ENCODE measurements around the gene SEPHS1. TPM values are rescaled to one million over a fixed set of nuclear protein-coding genes. Genes with fewer than 3 reads are reported as not detected.
A peak's percentile ranks its signal among the peaks of the same experiment; 100 is the strongest.
"Not testable (repeated sequence)": the region's sequence is repeated elsewhere in the genome, so short reads cannot be mapped to it uniquely, and the experiment has no call there.

Gene SEPHS1
- polyA plus RNA-seq, 3 donors, result 114 to 129 (median 127) TPM

DNA sequence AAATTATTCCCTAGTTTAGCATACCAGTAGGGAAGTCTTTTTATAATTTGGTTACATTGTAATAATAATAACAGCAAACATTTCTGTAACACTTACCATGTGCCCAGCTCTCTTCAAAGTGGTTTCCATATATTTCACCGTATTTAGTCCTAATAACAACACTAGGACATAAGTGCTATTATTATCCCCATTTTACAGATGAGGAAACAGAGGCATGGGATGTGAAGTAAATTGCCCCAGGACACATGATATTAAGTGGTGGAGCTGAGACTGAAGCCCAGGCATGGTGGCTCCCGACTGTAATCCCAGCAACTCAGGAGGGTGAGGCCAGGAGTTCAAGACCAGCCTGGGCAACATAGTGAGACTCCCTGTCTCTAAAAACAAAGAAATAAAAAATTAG lies 53.3 kb downstream of the SEPHS1 start:
- no peak for DNase-seq

DNA sequence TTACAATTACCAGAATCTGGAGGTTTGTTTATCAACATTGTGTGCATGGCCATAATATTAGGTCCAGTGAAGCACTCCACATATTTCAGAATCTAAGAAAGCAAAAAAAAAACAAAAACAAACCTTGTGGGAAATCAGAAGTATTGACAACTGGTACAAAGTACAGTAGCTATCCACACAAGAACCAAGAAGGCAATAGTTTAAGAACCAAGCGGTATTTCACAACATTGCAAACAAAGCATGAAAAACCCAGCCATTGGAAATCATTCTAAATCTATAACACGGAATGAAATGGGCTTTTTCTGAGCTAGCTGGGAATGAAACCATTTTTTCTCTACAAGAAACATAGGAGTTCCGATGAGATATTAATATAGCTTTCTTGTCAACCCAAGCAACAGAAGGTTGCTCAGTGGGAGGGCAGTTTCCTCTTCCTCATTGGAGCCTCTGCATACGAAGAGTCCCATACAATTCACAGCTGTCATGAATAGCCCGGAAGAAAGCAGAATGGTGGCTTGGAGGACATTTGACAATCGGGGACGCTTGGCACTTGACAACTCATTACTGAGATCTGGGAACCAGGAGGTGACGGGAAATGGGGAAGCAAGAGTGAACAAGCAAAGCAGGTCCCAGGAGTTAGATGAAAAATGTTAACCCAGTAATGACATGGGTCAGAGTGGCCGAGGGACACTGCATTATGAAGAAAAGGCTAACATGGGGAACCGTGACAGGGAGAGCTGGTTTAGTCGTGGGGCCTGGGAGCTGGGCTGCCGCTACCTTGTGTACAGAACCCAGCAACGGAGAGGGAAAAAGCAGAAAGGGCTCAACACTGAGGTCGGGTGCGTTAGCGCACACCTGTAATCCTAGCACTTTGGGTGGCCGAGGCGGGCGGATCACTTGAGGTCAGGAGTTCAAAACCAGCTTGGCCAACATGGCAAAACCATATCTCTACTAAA lies 56.0 kb downstream of the SEPHS1 start:
- no peak for DNase-seq

DNA sequence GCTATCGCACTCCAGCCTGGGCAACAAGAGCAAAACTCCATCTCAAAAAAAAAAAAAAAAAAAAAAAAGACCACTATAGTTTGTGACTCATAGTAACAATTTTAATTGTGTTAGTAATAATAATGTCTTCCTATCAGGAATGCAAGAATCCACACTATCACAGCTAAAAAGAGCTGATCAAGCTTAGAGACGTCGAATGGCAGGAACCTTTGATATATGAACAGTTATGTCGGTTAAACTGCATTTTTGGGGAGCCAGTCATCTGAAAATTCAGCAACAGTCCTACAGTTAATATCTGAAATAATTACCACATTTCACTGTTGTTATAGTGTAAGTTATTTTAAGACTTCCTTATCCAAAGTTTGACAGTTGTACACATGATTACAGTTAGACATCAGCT lies 57.0 kb downstream of the SEPHS1 start:
- no peak for DNase-seq

- DNase-seq, result no peak
Observed at GRCh38 chr10:13284050-13284449, 64.0 kb downstream of the SEPHS1 start.

DNA sequence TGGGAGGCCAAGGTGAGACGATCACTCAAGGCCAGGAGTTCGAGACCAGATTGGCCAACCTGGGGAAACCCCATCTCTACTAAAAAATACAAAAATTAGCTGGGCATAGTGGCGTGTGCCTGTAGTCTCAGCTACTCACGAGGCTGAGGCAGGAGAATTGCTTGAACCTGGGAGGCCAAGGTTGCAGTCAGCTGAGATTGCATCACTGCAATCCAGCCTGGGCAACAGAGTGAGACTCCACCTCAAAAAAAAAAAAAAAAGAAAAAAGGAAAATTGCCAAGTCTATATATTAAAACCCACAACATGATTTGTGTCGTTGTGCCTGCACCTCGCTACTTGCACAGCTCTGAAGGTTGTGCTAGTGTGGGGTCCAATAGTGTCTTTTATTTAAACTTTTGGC lies 65.7 kb downstream of the SEPHS1 start:
- DNase-seq, result not testable (repeated sequence)

GRCh38 chr10:13276749-13277365 lies 71.2 kb downstream of the SEPHS1 start:
- DNase-seq, result no peak

DNA sequence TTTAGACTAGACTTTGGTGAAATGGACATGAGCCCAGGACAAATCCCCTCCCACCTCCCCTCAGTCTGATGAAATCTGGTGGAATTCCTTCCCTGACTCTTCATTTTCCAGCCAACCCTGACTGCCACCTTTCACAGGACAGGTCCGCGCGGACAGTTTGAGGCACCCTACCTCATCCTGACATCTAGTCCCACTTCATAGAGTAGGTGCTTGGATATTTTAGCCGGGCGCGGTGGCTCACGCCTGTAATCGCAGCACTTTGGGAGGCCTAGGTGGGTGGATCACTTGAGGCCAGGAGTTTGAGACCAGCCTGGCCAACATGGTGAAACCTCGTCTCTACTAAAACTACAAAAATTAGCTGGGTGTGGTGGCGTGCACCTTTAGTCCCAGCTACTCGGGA lies 71.9 kb downstream of the SEPHS1 start:
- DNase-seq, result not testable (repeated sequence)

DNA sequence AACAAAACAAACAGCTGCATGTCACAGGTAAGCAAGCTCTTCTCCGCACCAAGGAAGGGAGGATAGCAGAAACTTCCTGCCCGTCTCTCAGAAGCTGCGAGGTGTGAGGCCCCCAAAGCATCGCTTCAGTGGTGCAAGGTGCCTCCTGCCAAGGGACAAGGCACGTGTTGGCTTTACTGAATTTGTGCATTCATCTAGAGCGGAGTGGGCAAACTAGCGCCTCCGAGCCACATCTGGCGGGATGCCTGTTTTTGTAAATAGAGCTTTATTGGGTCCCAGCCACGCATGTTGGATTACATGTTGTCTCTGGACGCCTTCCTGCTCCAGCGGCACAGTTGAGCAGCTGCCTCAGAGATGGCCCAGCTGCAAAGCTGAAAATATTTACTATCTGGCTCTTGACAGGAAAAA lies 75.9 kb downstream of the SEPHS1 start:
- DNase-seq, result peak; percentile 72

DNA sequence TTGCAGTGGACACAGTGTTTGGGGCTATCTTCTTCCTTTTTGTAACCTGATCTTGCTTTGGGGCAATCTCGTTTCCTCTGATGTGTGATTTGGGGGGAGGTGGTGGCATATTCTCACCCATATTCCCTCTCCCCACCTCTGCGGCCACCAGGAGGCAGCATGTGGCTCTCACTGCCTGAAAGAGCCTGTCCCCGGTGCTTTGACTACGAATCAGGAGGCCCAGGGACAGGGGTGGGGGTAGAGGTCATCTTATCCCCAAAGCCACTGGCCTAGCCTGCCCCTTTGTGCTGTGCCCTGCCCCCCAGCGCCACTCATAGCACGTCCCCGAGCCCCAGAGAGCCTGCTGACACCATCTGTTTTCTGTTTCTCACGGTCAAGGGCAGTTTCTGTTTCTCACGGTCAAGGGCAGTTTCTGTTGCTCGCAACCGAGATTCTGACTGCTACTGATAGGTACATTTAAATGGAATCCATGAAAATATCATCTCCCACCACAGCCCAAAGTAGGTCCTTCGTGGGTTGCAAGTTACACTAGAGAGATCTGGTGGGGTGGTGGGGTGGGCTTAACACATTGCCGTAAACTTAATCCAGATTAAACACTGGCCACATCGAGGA lies 76.4 kb downstream of the SEPHS1 start:
- DNase-seq, result no peak

DNA sequence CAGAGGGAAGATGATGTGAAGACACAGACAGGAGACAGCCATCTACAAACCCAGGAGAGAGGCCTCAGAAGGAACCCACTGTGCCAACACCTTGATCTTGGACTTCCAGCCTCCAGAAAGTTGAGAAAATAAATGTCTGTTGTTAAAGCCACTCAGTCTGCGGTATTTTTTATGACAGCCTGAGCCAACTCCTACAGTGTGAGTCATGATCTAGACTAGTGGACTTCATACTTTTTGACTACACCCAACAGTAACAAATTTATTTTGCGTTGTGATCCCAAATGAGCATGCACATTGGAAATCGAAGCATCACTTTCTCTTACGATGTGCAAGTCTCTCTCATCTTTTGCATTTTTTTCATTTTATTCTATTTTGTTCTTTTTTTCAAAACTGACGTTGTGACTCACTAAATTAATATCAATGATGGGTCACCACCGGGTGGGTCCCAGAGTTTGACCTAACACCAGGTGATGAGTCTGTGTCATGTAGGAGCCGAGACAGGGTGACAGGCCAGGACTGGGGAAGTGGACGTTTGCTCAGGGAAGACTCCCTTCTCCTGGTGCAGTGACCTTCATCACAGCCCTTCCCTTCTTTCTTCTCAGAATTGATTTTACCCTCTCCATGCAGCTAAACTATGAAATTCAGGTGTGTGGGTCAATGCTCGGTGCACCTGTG lies 77.1 kb downstream of the SEPHS1 start:
- DNase-seq, result no peak

DNA sequence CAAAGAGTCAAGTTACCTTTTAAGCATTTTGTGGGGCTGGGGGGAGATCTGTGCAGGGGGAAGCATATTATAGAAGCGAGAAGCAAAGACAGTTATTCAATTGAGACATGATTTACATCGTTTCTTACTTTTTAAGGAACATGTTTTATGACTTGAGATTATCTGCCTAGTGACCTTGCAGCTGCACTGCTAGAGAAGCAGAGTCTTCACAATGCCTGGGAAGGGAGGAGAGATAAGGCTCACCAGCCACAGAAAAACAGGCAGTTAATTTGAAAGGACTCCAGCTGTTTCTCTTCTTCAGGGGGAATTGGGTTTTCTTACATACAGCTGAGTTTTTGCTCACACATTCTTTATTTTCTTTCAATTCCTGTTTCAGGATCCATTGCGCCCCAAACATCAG lies 79.3 kb downstream of the SEPHS1 start:
- peak; percentile 67 for DNase-seq

DNA sequence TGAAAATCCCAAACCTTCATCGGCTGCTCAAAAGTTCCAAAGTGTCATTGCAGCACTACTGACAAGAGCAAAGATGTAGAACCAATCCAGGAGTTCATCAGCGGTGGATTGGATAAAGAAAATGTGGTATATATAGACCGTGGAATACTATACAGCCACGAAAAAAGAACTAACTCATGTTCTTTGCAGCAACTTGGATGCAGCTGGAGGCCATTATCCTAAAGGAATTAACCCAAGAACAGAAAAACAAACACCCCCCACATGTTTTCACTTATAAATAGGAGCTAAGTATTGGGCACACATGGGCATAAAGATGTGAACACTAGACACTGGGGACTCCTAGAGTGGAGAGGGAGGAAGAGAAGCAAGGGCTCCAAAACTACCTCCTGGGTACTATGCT lies 79.8 kb downstream of the SEPHS1 start:
- no peak for DNase-seq

Other genes starting within 250 kb of the SEPHS1 start
- 10 to 100 TPM; 29.3 to 35.7 (median 34.3) TPM for gene OPTN, start 248.1 kb downstream of the SEPHS1 start, polyA plus RNA-seq (ENCODE audit: insufficient read length in 3 of 3)
- gene MCM10, start 186.7 kb downstream of the SEPHS1 start, polyA plus RNA-seq (ENCODE audit: insufficient read length in 3 of 3), result 10 to 100 TPM; 11.5 to 13.5 (median 11.8) TPM
- gene UCMA, start 113.9 kb downstream of the SEPHS1 start, polyA plus RNA-seq (ENCODE audit: insufficient read length in 3 of 3), result not detected
- 10 to 100 TPM; 24.3 to 44.9 (median 36.5) TPM for gene PHYH, start 48.2 kb downstream of the SEPHS1 start, polyA plus RNA-seq (ENCODE audit: insufficient read length in 3 of 3)
- gene BEND7, start 180.7 kb upstream of the SEPHS1 start, polyA plus RNA-seq (ENCODE audit: insufficient read length in 3 of 3), result 10 to 100 TPM; 28.4 to 45.3 (median 37.0) TPM
- gene PRPF18, start 238.7 kb upstream of the SEPHS1 start, polyA plus RNA-seq (ENCODE audit: insufficient read length in 3 of 3), result 10 to 100 TPM; 22.6 to 24.1 (median 23.5) TPM

Measured in renal pelvis (tissue), 4 donors.